HepG2 (cell line): ENCODE results near the gene TK1. TPM values are rescaled to one million over a fixed set of nuclear protein-coding genes. Genes with fewer than 3 reads are reported as not detected.

Source experiments
- ATAC-seq: fragments of 200-7000 bp; cut with Tn5 transposase; 3 replicates; pipeline ENCODE4 v1.9.1; 2020; ENCODE audit warnings: mild to moderate bottlenecking, moderate library complexity
- BruUV-seq: library from RNA; stranded (reverse); fragments of 400-500 nt; replicated peaks from 2 replicates; lab custom pipeline; 2021; lab: Mats Ljungman, UMichigan
- CTCF ChIA-PET: fragments of 300-600 bp; formaldehyde crosslinking; extraction: SDS; loops from one replicate; lab custom pipeline; 2021; ENCODE audit warnings: low total read pairs, inconsistent platforms, low intra/inter-chr PET ratio; lab: Yijun Ruan, JAX
- POLR2A ChIA-PET: fragments of 350-600 bp; sonication (Branson Sonifier 250); formaldehyde crosslinking; loops from one replicate; lab custom pipeline; 2020; ENCODE audit warnings: antibody characterized with exemption, inconsistent platforms; lab: Yijun Ruan, JAX
- DNase-seq: peaks from one replicate; pipeline ENCODE4 v3.0.0-alpha.2; 2015; ENCODE audit warnings: low spot score
- FAIRE-seq: peaks from 3 replicates; lab custom pipeline; 2011; peaks lifted over from hg19 to GRCh38; lab: Jason Lieb, UNC
- H2AFZ ChIP-seq: one replicate; pipeline ENCODE4 v1.6.1; 2011; ENCODE audit warnings: low read length, inconsistent platforms
- H3K27ac ChIP-seq: fragments of 300-600 bp; 3 replicates; pipeline ENCODE4 v1.8.0; 2011; ENCODE audit warnings: mixed run types, mild to moderate bottlenecking, mixed read lengths, low read length, inconsistent platforms; ENCODE audit not compliant: insufficient read depth; ENCODE audit errors: extremely low read length
- H3K27me3 ChIP-seq, 2 experiments: fragments of 200-600 bp in 1 of 2; 2 replicates in 1 of 2; 3 replicates in 1 of 2; pipeline versions ENCODE4 v1.6.0 to v1.8.0; 2011; ENCODE audit warnings: low read length in 2 of 2, mild to moderate bottlenecking in 2 of 2, moderate library complexity in 2 of 2, inconsistent platforms in 1 of 2; ENCODE audit not compliant: insufficient read depth in 2 of 2, control insufficient read depth in 1 of 2
- H3K36me3 ChIP-seq, 2 experiments: fragments of 200-600 bp in 1 of 2; replicated peaks in 1 of 2; 2 replicates in 1 of 2; 3 replicates in 1 of 2; pipeline versions ENCODE4 v1.5.1 to v1.8.0; 2011; ENCODE audit warnings: low read length in 2 of 2, inconsistent platforms in 1 of 2; ENCODE audit not compliant: insufficient read depth in 2 of 2, control insufficient read depth in 1 of 2
- H3K4me1 ChIP-seq: 2 replicates; pipeline ENCODE4 v1.5.1; 2012; ENCODE audit warnings: low read length, inconsistent platforms; ENCODE audit not compliant: insufficient read depth
- H3K4me2 ChIP-seq: 2 replicates; pipeline ENCODE4 v1.6.0; 2011; ENCODE audit warnings: low read depth, low read length, inconsistent platforms
- H3K4me3 ChIP-seq, 3 experiments: fragments of 200-600 bp in 1 of 3; sonication (generic), shearing (Covaris generic) in 1 of 3; replicated peaks in 1 of 3; 2 replicates each; pipeline ENCODE4 v1.5.1; 2011 to 2016; ENCODE audit warnings: low read length in 3 of 3, inconsistent platforms in 2 of 3, low read depth in 2 of 3, mild to moderate bottlenecking in 2 of 3, control low read depth in 1 of 3, mixed read lengths in 1 of 3; ENCODE audit not compliant: insufficient read depth in 1 of 3
- H3K79me2 ChIP-seq: one replicate; pipeline ENCODE4 v1.6.1; 2011; ENCODE audit warnings: low read length, inconsistent platforms; ENCODE audit not compliant: insufficient read depth
- H3K9ac ChIP-seq: 2 replicates; pipeline ENCODE4 v1.6.0; 2011; ENCODE audit warnings: mild to moderate bottlenecking, low read depth, low read length, inconsistent platforms; ENCODE audit not compliant: insufficient read depth
- H3K9me3 ChIP-seq: 2 replicates; pipeline ENCODE4 v1.5.1; 2012; ENCODE audit warnings: mild to moderate bottlenecking, low read length
- H4K20me1 ChIP-seq: 2 replicates; pipeline ENCODE4 v1.6.0; 2011; ENCODE audit warnings: inconsistent platforms, mild to moderate bottlenecking, low read length, moderate library complexity; ENCODE audit not compliant: insufficient read depth
- ADNP ChIP-seq: sonication (generic); formaldehyde crosslinking; IDR thresholded peaks from 2 replicates; pipeline ENCODE4 v1.4.0; 2020; ENCODE audit warnings: missing genetic modification reagents
- CTCF ChIP-seq: sonication (generic); formaldehyde crosslinking; IDR thresholded peaks from 2 replicates; pipeline ENCODE4 v1.5.0; 2020; ENCODE audit warnings: mild to moderate bottlenecking, missing genetic modification reagents, moderate library complexity
- ELF3 ChIP-seq: IDR thresholded peaks from 2 replicates; pipeline ENCODE4 v1.6.1; 2016; ENCODE audit warnings: missing genetic modification reagents, missing compliant biosample characterization
- FOXK2 ChIP-seq: fragments of 450-650 bp; IDR thresholded peaks from 2 replicates; pipeline ENCODE4 v1.6.1; 2016
- MAZ ChIP-seq, 2 experiments: sonication (generic) in 1 of 2; formaldehyde crosslinking in 1 of 2; IDR thresholded peaks; 2 replicates each; pipeline versions ENCODE4 v1.5.0 to v1.6.1; 2012 to 2020; ENCODE audit warnings: low read depth in 2 of 2, mild to moderate bottlenecking in 2 of 2, borderline replicate concordance in 1 of 2, improper control_type of control experiment in 1 of 2, low read length in 1 of 2, missing genetic modification reagents in 1 of 2, moderate library complexity in 1 of 2
- MED1 ChIP-seq: sonication (generic); formaldehyde crosslinking; IDR thresholded peaks from 2 replicates; pipeline ENCODE4 v1.4.0; 2020; ENCODE audit warnings: missing genetic modification reagents
- MEIS2 ChIP-seq: sonication (generic); formaldehyde crosslinking; IDR thresholded peaks from 2 replicates; pipeline ENCODE4 v1.9.0; 2021; ENCODE audit warnings: mild to moderate bottlenecking, missing genetic modification reagents
- NCOA2 ChIP-seq: sonication (generic); formaldehyde crosslinking; IDR thresholded peaks from 2 replicates; pipeline ENCODE4 v1.8.0; 2022; ENCODE audit warnings: inconsistent platforms
- NR3C1 ChIP-seq: sonication (generic); formaldehyde crosslinking; IDR thresholded peaks from 2 replicates; pipeline ENCODE4 v1.4.0; 2020; ENCODE audit warnings: missing genetic modification reagents
- SP5 ChIP-seq: IDR thresholded peaks from 2 replicates; pipeline ENCODE4 v1.6.1; 2016; ENCODE audit warnings: low read depth, borderline replicate concordance
- TCF12 ChIP-seq, 2 experiments: fragments of 450-650 bp in 1 of 2; sonication (generic) in 1 of 2; formaldehyde crosslinking in 1 of 2; IDR thresholded peaks; 2 replicates each; pipeline versions ENCODE4 v1.6.1 to v1.8.0; 2017 to 2022; ENCODE audit warnings: antibody characterized with exemption in 1 of 2, mild to moderate bottlenecking in 1 of 2, missing genetic modification reagents in 1 of 2, moderate library complexity in 1 of 2
- ZNF160 ChIP-seq: sonication (generic); formaldehyde crosslinking; IDR thresholded peaks from 2 replicates; pipeline ENCODE4 v1.8.0; 2022; ENCODE audit warnings: mild to moderate bottlenecking, inconsistent platforms, missing genetic modification reagents
- ZNF468 ChIP-seq: sonication (generic); formaldehyde crosslinking; IDR thresholded peaks from 2 replicates; pipeline ENCODE4 v1.8.0; 2022; ENCODE audit warnings: mild to moderate bottlenecking, moderate library complexity, missing genetic modification reagents
- ZNF543 ChIP-seq: sonication (generic); formaldehyde crosslinking; IDR thresholded peaks from 2 replicates; pipeline ENCODE4 v1.4.0; 2020; ENCODE audit warnings: mild to moderate bottlenecking, missing genetic modification reagents
- ZNF75D ChIP-seq: sonication (generic); formaldehyde crosslinking; IDR thresholded peaks from 2 replicates; pipeline ENCODE4 v1.8.1; 2023; ENCODE audit warnings: missing genetic modification reagents, mild to moderate bottlenecking, borderline replicate concordance
- ZSCAN31 ChIP-seq: sonication (generic); formaldehyde crosslinking; IDR thresholded peaks from 2 replicates; pipeline ENCODE4 v1.5.0; 2020; ENCODE audit warnings: low read depth, mild to moderate bottlenecking, missing genetic modification reagents
- WGBS: methylation state at CpG from one replicate; pipeline ENCODE4 v1.1.6; 2017; ENCODE audit warnings: low lambda C conversion rate; 5-methylcytosine and 5-hydroxymethylcytosine counted together
- in situ Hi-C: cut with HindIII; loops from 2 replicates; pipeline ENCODE4 v1.10.0; 2017; ENCODE audit warnings: low pct_unique_long_range_greater_than_20kb; ENCODE audit not compliant: extremely low pct_ligation_motif_present
- intact Hi-C: fragments of 100-400 bp; cut with micrococcal nuclease; formaldehyde crosslinking; loops from one replicate; pipeline ENCODE4 v1.10.0; 2022; ENCODE audit not compliant: unreplicated experiment
- polyA plus RNA-seq, 8 experiments: library from polyadenylated mRNA; depleted of rRNA in 3 of 8; stranded (reverse) in 7 of 8; unstranded in 1 of 8; fragments of >200 nt; fragmentation: Illumina TruSeq in 4 of 8; extraction: Trizol in 4 of 8; gene quantifications; 2 replicates each; pipeline versions ENCODE4 v1.2.1 to v1.2.3, GENCODE V29; 2011 to 2016; ENCODE audit warnings: low read depth in 4 of 8, missing spikeins in 1 of 8, mixed read lengths in 1 of 8; ENCODE audit not compliant: insufficient read depth in 1 of 8
- total RNA-seq, 5 experiments: library from RNA; depleted of rRNA; stranded (reverse); fragments of >200 nt; fragmentation: Illumina TruSeq; extraction: Trizol; gene quantifications; 2 replicates each; pipeline ENCODE4 v1.2.3, GENCODE V29; 2016; ENCODE audit warnings: low read depth in 1 of 5
- TF ChIP-seq, protein P1 (sequence below): IDR thresholded peaks from 2 replicates; pipeline ENCODE4 v1.6.1; 2012; ENCODE audit warnings: inconsistent platforms
- TF ChIP-seq, protein P2 (sequence below): sonication (generic); formaldehyde crosslinking; IDR thresholded peaks from 2 replicates; pipeline ENCODE4 v1.4.0; 2020; ENCODE audit warnings: low read depth, missing genetic modification reagents

TK1 gene
- total and polyA plus RNA-seq, 2 of the 13 experiments (the other 11 are each of a cell fraction or from before 2014, with no cell fraction given), result 45.0 to 96.0 TPM

- in situ Hi-C loops, result no loop called here
- CTCF ChIA-PET, result no interaction called here
- Histone ChIP-seq H3K36me3 (no peaks in the 10 kb centered on the region), H4K20me1 (no peaks in the 10 kb centered on the region), H3K27ac (no peak overlapping the region), H3K9me3 (no peaks in the 10 kb centered on the region), H3K4me3 (peak overlapping the region in 1 of 3 experiments; percentile 65; a peak in 1 of 6 replicates), H3K9ac (0 out of 2 replicates have a peak overlapping the region, but pooled peaks have one; percentile 10), H3K4me2 (peak overlapping the region; percentile 78), H3K79me2 (no peaks in the 10 kb centered on the region), H3K27me3 (peaks cover 9 to 26% of the 10 kb centered on the region in 2 experiments; a peak in 4 of 5 replicates), H2AFZ (no peak overlapping the region), H3K4me1 (peaks cover 90% of the 10 kb centered on the region)
- POLR2A ChIA-PET, result interaction anchor here (0.6 to 2.2 kb wide), 6 partner anchors 9 to 234 kb away, joined by 4 to 11 read pairs (median 6); partner anchors contain the start of genes AFMID, SYNGR2 and TK1
- peak; percentile 54 for FAIRE-seq
- DNase-seq, result no peak
- BruUV-seq, result no TSS peak
- 18% methylated on average over 9 of the region's 11 CpGs for WGBS
- intact Hi-C loops, result loop anchor here (5.0 kb wide), 2 partner anchors 698 to 783 kb away; partner anchors contain the start of genes TIMP2 and USP36
- peak; percentile 5; the same call in 1 of the 3 replicates for ATAC-seq
- TF ChIP-seq FOXK2 (no peak), MEIS2 (CRISPR knock-in tag) (no peak), TCF12 (IDR thresholded peaks at IDR 0.05) (no peak), TCF12 (CRISPR knock-in tag; IDR thresholded peaks at IDR 0.05) (no peak), ZNF160 (CRISPR knock-in tag) (no peak), ZNF543 (no peak), ZNF75D (no peak), SP5 (peak; percentile 10; the same call in 1 of the 2 replicates), ZNF468 (CRISPR knock-in tag) (no peak), CTCF (peak; percentile 36; the same call in 1 of the 2 replicates), ADNP (CRISPR knock-in tag) (no peak), MED1 (CRISPR knock-in tag) (peak; percentile 47; the same call in 1 of the 2 replicates), ELF3 (CRISPR knock-in tag) (no peak), MAZ (IDR thresholded peaks at IDR 0.05; ENCODE audit: borderline replicate concordance, low read depth, low read length) (no peak), MAZ (CRISPR knock-in tag; IDR thresholded peaks at IDR 0.05; ENCODE audit: low read depth) (no peak), ZSCAN31 (CRISPR knock-in tag) (no peak), NR3C1 (CRISPR knock-in tag) (no peak), NCOA2 (no peak)
- TF ChIP-seq, protein P1, sequence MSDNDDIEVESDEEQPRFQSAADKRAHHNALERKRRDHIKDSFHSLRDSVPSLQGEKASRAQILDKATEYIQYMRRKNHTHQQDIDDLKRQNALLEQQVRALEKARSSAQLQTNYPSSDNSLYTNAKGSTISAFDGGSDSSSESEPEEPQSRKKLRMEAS, result peak; percentile 75
- TF ChIP-seq, protein P2, sequence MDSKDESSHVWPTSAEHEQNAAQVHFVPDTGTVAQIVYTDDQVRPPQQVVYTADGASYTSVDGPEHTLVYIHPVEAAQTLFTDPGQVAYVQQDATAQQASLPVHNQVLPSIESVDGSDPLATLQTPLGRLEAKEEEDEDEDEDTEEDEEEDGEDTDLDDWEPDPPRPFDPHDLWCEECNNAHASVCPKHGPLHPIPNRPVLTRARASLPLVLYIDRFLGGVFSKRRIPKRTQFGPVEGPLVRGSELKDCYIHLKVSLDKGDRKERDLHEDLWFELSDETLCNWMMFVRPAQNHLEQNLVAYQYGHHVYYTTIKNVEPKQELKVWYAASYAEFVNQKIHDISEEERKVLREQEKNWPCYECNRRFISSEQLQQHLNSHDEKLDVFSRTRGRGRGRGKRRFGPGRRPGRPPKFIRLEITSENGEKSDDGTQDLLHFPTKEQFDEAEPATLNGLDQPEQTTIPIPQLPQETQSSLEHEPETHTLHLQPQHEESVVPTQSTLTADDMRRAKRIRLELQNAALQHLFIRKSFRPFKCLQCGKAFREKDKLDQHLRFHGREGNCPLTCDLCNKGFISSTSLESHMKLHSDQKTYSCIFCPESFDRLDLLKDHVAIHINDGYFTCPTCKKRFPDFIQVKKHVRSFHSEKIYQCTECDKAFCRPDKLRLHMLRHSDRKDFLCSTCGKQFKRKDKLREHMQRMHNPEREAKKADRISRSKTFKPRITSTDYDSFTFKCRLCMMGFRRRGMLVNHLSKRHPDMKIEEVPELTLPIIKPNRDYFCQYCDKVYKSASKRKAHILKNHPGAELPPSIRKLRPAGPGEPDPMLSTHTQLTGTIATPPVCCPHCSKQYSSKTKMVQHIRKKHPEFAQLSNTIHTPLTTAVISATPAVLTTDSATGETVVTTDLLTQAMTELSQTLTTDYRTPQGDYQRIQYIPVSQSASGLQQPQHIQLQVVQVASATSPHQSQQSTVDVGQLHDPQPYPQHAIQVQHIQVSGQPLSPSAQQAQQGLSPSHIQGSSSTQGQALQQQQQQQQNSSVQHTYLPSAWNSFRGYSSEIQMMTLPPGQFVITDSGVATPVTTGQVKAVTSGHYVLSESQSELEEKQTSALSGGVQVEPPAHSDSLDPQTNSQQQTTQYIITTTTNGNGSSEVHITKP (CRISPR knock-in tag), result no peak
Measured at GRCh38 chr17:78144147-78144719, 42.6 kb downstream of the TK1 start.
